ENCODE measurements around the gene PPWD1.
"Not testable (repeated sequence)": the region's sequence is repeated elsewhere in the genome, so short reads cannot be mapped to it uniquely, and the experiment has no call there.

DNA sequence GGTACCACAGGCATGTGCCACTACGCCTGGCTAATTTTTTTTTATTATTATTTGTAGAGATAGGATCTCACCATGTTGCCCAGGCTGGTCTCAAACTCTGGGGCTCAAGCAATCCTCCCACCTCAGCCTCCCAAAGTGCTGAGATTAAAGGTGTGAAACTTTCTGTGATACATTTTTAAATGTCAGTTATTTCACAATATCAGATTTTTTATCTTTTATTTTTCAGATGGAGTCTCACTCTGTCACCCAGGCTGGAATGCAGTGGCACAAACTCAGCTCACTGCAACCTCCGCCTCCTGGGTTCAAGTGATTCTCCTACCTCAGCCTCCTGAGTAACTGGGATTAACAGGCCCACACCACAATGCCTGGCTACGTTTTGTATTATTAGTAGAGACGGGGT is 58.9 kb downstream of the PPWD1 start:
- TF ChIP-seq POLR2A, POLR2AphosphoS5, CTCF, EP300 (IDR thresholded peaks at IDR 0.05): not testable (repeated sequence)
